Activated CD4-positive, alpha-beta memory T cell treated with anti-CD3 and anti-CD28 coated beads, Interleukin-2, amount 10 ng/mL, durations not matched to agents 7 days and 5 days (primary cell): ENCODE results near the gene CHD5. TPM values are rescaled to one million over a fixed set of nuclear protein-coding genes. Genes with fewer than 3 reads are reported as not detected.
"Not testable (repeated sequence)": the region's sequence is repeated elsewhere in the genome, so short reads cannot be mapped to it uniquely, and the experiment has no call there.

Experiments
- CTCF ChIA-PET: fragments of 350-600 bp; sonication (Branson Sonifier 250); formaldehyde crosslinking; loops from one replicate; lab custom pipeline; 2021; ENCODE audit warnings: antibody characterized with exemption, inconsistent platforms; lab: Charles Lee
- POLR2A ChIA-PET: fragments of 350-600 bp; sonication (Branson Sonifier 250); formaldehyde crosslinking; loops from one replicate; lab custom pipeline; 2021; ENCODE audit warnings: antibody characterized with exemption; lab: Charles Lee
- DNase-seq: peaks from one replicate; pipeline ENCODE4 v3.0.0-alpha.2; 2020
- H3K27ac Mint-ChIP-seq: one replicate; pipeline ENCODE4 v1.8.0; 2021; ENCODE audit warnings: mild to moderate bottlenecking, mixed read lengths
- H3K27me3 Mint-ChIP-seq: one replicate; pipeline ENCODE4 v1.8.0; 2021; ENCODE audit warnings: mixed read lengths
- H3K36me3 Mint-ChIP-seq: one replicate; pipeline ENCODE4 v1.8.0; 2021; ENCODE audit warnings: low read depth, mixed read lengths
- H3K4me1 Mint-ChIP-seq: one replicate; pipeline ENCODE4 v1.8.0; 2021; ENCODE audit warnings: mixed read lengths
- H3K4me3 Mint-ChIP-seq: one replicate; pipeline ENCODE4 v1.8.0; 2021; ENCODE audit warnings: mild to moderate bottlenecking, mixed read lengths
- H3K9me3 Mint-ChIP-seq: one replicate; pipeline ENCODE4 v1.8.0; 2021; ENCODE audit warnings: mixed read lengths
- total RNA-seq, 2 experiments: library from RNA; stranded (reverse); gene quantifications; one replicate each; pipeline ENCODE4 v1.2.3, GENCODE V29; 2021

The CHD5 gene
- total RNA-seq: under 1 TPM; 0.10 to 0.18 TPM

DNA sequence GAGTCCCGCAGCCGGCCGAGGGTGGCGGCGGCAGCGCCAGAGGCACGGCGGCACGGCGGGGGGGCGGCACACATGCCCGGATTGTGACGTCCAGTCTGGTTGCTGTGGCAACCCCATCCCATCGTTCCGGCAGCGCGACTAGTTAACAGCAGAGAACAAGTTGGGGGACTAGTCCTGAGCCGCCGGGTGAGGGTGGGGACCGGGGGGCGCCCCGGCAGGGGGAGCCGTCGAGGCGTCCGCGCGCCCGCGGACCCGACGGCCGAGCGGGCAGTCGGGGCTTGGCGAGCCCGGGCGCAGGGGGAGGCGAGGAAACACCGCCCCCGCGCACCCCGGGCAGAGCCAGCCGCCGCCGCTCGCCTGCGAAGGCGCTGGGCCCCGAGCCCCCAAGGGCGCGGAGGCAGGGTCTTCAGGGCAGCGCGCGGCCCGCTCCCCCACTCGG, at the start of gene CHD5:
CHD5 (minus strand) TSS at position 54 of the 439 bp plus-strand sequence. CDS start 298 bp downstream, outside the sequence.
- ChIA-PET CTCF (no interaction called here), POLR2A (no interaction called here)
- Mint-ChIP-seq H3K27ac (no peak within 1 kb of the TSS), H3K4me3 (no peak within 1 kb of the TSS), H3K4me1 (peaks cover 26% of the 10 kb centered on the region), H3K9me3 (no peaks in the 10 kb centered on the region), H3K27me3 (peaks cover 50% of the 10 kb centered on the region), H3K36me3 (peaks cover 8% of the 10 kb centered on the region)
- DNase-seq: no peak

DNA sequence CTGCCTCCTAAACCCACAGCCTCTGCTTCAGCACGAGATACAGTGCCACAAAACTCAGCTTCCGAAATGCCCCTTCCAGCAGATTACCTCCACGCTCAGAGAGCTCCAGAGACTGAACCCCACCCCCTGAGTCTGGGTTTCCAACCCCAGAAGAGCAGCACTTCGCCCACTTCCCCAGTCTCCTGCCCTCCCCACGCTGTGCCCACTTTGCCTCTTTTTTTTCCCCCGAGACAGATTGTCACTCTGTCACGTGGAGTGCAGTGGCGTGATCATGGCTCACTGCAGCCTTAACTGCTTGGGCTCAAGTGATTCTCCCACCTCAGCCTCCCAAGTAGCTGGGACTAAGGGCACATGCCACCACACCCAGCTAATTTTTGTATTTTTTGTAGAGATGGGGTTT, 45.5 kb upstream of the CHD5 start:
- H3K36me3 Mint-ChIP-seq: peaks cover 58% of the 10 kb centered on the region
- ChIA-PET POLR2A (interaction anchor here (1.0 to 3.0 kb wide), 4 partner anchors 10 to 27 kb away, joined by 3 to 13 read pairs (median 3); partner anchors contain the start of gene ICMT), CTCF (no interaction called here)

DNA sequence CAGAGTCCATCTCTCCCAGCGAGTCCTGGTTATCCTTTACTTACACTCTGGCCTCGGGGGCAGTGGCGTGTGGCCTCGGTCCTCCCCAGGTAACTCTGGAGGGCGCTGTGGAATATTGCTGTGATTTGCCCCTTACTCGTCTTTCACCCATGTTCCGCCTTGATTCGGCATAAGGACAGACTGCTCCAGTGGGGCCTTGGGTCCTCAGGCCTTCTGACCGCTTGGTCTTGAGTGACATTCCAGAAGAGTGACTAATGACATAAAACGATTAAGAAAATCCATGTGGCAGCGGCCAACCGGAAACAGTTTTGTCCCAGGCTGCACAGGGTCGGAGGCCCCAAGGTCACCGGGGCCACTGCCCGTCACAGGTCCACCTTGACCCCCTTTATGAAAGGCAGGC, 44.6 kb upstream of the CHD5 start:
- peaks cover 17% of the 10 kb centered on the region for H3K4me1 Mint-ChIP-seq
- DNase-seq: no peak
- POLR2A ChIA-PET: interaction anchor here (1.0 to 3.0 kb wide), 2 partner anchors 11 to 18 kb away, joined by 3 to 13 read pairs; partner anchors contain the start of gene ICMT
- H3K27me3 Mint-ChIP-seq: no peaks in the 10 kb centered on the region
- CTCF ChIA-PET: no interaction called here
- H3K27ac Mint-ChIP-seq: no peak overlapping the region
- no peaks in the 10 kb centered on the region for H3K9me3 Mint-ChIP-seq
- H3K36me3 Mint-ChIP-seq: peaks cover 58% of the 10 kb centered on the region
- no peak overlapping the region for H3K4me3 Mint-ChIP-seq

More for the DNA sequence above, 45.5 kb upstream of the CHD5 start:
- DNase-seq: no peak
- Mint-ChIP-seq H3K4me3 (no peak overlapping the region), H3K9me3 (no peaks in the 10 kb centered on the region), H3K27ac (no peak overlapping the region), H3K4me1 (peaks cover 17% of the 10 kb centered on the region), H3K27me3 (no peaks in the 10 kb centered on the region)

DNA sequence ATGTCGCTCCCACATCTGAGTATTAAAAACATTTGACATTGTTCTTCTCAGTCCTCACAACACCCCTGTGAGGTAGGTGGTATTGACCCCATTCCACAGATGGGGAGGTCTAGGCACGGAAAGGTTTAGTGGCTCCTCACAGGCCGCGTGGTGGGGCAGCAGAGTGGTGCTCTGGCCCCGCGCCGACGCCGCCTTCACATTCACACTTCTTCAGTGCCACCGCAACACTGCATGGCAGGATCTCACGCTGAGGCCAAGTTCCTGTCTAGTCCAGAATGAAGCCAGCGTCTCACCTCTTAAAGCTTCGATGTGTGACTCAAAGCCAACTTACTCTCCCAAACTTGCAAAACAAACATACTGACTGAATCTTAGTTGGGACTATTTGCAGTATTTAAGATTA, 43.5 kb upstream of the CHD5 start:
- Mint-ChIP-seq H3K4me3 (no peak overlapping the region), H3K4me1 (peaks cover 17% of the 10 kb centered on the region), H3K9me3 (no peaks in the 10 kb centered on the region), H3K27ac (no peak overlapping the region), H3K36me3 (peaks cover 57% of the 10 kb centered on the region), H3K27me3 (no peaks in the 10 kb centered on the region)
- no peak for DNase-seq
- ChIA-PET CTCF (no interaction called here), POLR2A (interaction anchor here (1.0 to 3.0 kb wide), 2 partner anchors 12 to 17 kb away, joined by 3 to 13 read pairs; partner anchors contain the start of gene ICMT)

DNA sequence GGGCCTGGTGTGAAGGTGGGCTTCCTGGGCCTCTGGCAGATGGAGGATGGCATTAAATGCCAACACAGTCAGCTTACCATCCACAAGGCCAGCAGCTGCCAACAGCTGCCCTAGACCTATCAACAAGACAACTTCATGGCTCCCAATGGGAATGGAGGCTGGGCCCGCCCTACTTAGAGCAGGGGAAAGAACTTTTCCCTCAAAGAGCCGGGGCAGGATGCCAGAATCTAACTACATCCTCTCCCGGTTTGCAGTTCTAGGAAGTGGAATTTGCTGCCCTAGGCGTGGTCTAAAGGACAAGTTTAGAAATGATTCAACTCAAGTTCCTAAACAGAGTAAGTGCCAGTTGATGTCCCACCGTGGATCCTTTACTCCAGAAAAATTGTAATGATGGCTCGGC, 42.5 kb upstream of the CHD5 start:
- Mint-ChIP-seq H3K27me3 (no peaks in the 10 kb centered on the region), H3K36me3 (peaks cover 57% of the 10 kb centered on the region), H3K4me3 (no peak overlapping the region), H3K9me3 (no peaks in the 10 kb centered on the region), H3K27ac (no peak overlapping the region), H3K4me1 (peaks cover 17% of the 10 kb centered on the region)
- no peak for DNase-seq
- CTCF ChIA-PET: no interaction called here
- POLR2A ChIA-PET: no interaction called here

DNA sequence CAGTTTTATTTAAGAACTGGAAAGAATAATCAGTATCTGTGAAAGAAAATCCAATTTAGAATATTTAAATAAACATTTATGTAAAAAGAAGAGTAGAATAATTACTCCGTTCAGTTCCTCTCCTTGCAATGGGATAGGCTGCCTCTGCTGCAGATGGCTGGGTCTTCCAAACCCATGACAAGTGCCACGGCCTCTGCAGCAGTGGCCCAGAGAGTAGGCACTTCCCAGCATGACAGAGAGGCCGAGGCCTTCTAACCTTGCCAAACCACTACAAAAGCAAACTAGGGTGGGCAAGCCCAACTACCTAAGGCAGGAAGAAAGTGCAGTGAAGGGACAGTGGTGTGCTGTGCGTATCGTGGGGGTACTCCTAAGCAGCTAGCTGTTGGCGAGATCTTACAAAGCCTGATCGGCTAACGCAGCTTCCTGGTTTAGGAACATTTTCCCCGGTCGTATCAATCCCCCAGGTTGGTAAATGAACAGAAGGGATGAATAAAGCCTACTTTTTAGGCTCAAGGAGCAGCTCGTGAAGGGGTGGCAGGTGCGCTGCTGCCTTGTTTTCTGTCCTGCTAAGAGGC, 41.2 kb upstream of the CHD5 start:
- CTCF ChIA-PET: no interaction called here
- H3K4me3 Mint-ChIP-seq: no peak overlapping the region
- no peak for DNase-seq
- no peaks in the 10 kb centered on the region for H3K9me3 Mint-ChIP-seq
- H3K36me3 Mint-ChIP-seq: peaks cover 46% of the 10 kb centered on the region
- H3K27me3 Mint-ChIP-seq: no peaks in the 10 kb centered on the region
- H3K4me1 Mint-ChIP-seq: peaks cover 12% of the 10 kb centered on the region
- POLR2A ChIA-PET: interaction anchor here (1.3 kb wide), 1 partner anchor 14 kb away, joined by 3 read pairs; the partner anchor contains the start of gene ICMT
- no peak overlapping the region for H3K27ac Mint-ChIP-seq

DNA sequence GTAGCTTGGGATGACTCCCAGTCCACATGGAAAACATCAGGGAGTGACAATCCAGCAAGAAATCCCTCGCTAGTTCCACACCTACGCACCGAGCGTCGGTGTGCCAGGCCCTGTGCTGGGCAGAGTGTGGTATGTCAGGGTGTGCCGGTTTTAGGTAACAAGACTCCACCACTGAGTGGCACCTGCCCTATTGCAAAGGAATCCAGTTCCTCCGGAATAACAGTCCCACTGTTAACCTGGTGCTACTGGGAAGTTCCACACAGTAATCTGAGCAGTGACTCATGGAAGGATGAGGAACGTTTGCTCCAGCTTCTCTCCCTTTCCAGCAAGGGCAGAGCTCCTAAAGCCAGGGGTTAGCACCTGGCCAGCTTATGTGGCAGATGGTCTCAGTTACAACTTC, 40.1 kb upstream of the CHD5 start:
- peaks cover 36% of the 10 kb centered on the region for H3K36me3 Mint-ChIP-seq
- no peak overlapping the region for H3K27ac Mint-ChIP-seq
- POLR2A ChIA-PET: interaction anchor here (0.9 kb wide), 2 partner anchors 14 to 15 kb away, joined by 3 read pairs; no protein-coding TSS in a partner anchor
- no peaks in the 10 kb centered on the region for H3K27me3 Mint-ChIP-seq
- H3K9me3 Mint-ChIP-seq: no peaks in the 10 kb centered on the region
- H3K4me1 Mint-ChIP-seq: peaks cover 11% of the 10 kb centered on the region
- no peak for DNase-seq
- H3K4me3 Mint-ChIP-seq: no peak overlapping the region
- CTCF ChIA-PET: no interaction called here

DNA sequence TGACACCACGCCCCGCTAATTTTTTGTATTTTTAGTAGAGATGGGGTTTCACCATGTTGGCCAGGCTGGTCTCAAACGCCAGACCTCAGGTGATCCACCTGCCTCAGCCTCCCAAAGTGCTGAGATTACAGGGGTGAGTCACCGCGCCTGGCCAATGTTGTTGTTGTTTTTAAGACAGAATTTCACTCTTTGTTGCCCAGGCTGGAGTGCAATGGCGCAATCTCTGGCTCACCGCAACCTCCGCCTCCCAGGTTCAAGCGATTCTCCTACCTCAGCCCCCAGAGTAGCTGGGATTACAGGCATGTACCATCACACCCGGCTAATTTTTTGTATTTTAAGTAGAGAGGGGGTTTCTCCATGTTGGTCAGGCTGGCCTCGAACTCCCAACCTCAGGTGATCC, 39.5 kb upstream of the CHD5 start:
- H3K9me3 Mint-ChIP-seq, H3K27ac Mint-ChIP-seq, DNase-seq, CTCF ChIA-PET, H3K27me3 Mint-ChIP-seq, H3K4me3 Mint-ChIP-seq: not testable (repeated sequence)
- Mint-ChIP-seq H3K36me3 (peaks cover 30% of the 10 kb centered on the region), H3K4me1 (peaks cover 11% of the 10 kb centered on the region)
- POLR2A ChIA-PET: interaction anchor here (0.9 kb wide), 2 partner anchors 13 to 15 kb away, joined by 3 read pairs; no protein-coding TSS in a partner anchor

DNA sequence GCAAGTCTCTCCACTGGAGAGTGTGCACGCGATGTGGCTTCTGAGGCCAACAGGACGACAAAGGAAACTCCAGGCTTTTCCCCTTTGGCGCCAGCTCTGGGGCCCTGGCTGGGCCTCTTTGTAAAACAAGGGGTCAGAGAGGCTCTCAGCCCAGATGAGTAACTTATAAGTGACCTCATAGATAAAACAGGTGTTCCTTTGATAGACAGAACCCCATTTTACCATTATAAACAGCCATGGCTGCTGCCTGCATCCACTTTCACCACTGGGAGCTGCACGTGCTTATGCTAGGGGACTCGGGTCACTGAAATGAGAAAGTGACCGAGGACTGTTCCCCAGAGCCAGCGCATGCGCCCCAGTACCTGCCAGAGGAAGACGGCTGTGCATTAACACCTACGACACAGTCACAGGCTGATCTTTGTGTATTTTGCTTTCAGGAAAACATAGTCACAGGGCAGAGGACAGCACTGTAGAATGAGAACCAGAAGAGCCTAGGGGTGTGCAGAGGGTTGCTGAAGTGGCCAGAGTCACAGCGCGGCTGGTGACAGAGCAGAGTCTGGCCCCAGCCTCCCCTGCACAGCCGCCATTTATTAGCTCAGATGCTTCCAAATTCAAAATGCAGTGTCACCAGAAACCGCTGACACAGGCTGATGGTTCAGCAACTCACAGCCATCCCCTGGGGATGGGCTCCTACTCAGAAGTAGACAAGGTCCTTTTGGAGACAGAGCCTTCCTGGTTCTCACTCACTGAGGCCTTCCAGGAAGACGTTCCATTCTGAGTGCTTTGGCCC, 38.4 kb upstream of the CHD5 start:
- DNase-seq: no peak
- Mint-ChIP-seq H3K36me3 (peaks cover 19% of the 10 kb centered on the region), H3K4me1 (peaks cover 7% of the 10 kb centered on the region), H3K27me3 (no peaks in the 10 kb centered on the region), H3K27ac (no peak overlapping the region), H3K4me3 (no peak overlapping the region), H3K9me3 (no peaks in the 10 kb centered on the region)
- POLR2A ChIA-PET: interaction anchor here (1.0 to 1.1 kb wide), 2 partner anchors 16 to 1543 kb away, joined by 3 read pairs; no protein-coding TSS in a partner anchor
- CTCF ChIA-PET: interaction anchor here (0.9 kb wide), 1 partner anchor 10 kb away, joined by 3 read pairs; no protein-coding TSS in a partner anchor

DNA sequence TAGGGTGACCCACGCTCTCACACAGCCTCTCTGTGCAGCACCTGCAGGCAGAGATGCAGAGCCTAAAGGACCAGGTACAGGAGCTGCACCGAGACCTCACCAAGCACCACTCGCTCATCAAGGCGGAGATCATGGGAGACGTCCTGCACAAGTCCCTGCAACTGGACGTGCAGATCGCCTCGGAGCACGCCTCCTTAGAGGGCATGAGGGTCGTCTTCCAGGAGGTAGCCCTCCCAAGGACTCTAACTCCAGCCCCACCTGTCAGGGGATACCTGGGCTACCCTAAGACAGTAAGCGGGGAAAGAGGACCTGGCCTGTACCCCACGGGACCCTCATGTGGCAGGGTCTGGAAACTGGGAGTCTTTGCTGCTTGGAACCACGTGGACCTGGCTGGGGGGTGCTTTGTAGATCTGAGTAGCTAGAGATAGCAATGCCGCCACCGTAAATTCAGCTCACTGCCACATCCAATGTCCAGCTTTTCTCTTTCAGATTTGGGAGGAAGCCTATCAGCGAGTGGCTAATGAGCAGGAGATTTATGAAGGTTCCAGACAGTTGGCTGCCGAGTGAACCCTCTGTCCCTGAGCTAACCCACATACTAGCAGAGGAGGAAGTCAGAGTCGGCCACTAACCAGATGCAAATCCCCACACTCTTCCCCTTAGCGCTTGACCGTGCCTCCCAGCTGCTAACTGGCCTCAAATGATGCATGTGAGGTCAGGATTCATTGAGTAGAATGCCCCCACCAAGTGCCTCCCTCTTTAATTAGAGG, 32.3 kb upstream of the CHD5 start:
- Mint-ChIP-seq H3K27me3 (peaks cover 3% of the 10 kb centered on the region), H3K27ac (no peak overlapping the region), H3K4me3 (no peak overlapping the region), H3K36me3 (no peaks in the 10 kb centered on the region), H3K9me3 (no peaks in the 10 kb centered on the region), H3K4me1 (peaks cover 12% of the 10 kb centered on the region)
- ChIA-PET POLR2A (interaction anchor here (0.7 kb wide), 1 partner anchor 25 kb away, joined by 3 read pairs; no protein-coding TSS in a partner anchor), CTCF (interaction anchor here (0.8 to 1.0 kb wide), 2 partner anchors 8 to 28 kb away, joined by 3 read pairs; no protein-coding TSS in a partner anchor)
- DNase-seq: no peak

DNA sequence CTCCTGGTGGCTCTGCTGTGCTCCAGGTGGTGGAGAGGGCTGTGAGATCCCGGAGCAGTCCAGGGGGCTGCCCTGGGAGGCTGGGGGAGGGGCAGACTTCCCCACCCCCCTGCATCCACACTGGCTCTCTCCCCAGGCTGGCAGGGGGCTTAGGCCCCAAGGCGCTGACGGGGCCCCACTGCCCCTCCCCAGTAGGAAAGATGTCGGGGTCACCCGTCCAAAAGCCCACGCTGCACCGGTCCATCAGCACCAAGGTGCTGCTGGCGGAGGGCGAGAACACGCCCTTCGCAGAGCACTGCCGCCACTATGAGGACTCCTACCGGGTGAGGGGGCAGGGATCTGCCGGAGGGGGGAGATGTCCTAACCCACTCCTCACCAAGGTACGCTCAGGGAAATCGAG, 31.6 kb upstream of the CHD5 start:
- POLR2A ChIA-PET: no interaction called here
- Mint-ChIP-seq H3K27ac (no peak overlapping the region), H3K4me3 (no peak overlapping the region), H3K27me3 (peaks cover 6% of the 10 kb centered on the region), H3K4me1 (peaks cover 15% of the 10 kb centered on the region), H3K36me3 (no peaks in the 10 kb centered on the region), H3K9me3 (no peaks in the 10 kb centered on the region)
- CTCF ChIA-PET: no interaction called here
- no peak for DNase-seq

DNA sequence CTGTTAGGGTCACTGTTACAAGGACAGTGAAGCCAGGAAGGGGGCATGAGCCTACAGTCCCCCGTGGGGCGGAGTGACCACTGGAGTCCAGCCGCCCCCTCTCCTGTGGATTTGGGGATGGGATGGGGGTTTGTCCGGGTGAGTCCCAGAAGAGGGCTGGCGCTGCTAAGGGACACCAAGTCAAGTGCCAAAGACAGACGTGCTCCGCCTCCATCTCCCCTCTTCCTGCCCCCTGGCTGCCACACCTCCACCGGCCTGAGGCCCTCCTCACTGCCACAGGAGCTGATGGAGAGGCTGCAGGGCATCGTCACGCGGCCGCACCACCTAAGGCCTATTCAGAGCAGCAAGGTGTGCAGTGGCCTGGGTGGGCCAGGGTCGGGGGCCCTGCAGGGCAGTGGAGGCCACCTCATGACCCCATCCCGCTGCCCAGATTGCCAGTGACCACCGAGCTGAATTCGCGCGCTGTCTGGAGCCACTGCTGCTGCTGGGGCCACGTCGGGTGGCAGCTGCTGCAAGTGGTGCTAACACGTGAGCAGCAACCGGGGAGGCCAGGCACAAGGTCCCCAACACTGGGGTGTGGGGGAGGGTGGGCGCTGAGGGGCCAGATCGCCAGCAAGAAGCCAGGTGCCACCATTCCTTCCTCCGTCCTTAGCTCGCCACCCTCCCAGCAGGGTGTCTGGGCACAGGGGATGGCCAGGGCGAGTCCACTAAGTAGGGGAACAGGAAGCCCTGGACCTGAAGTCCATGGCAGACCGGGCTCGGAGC, 30.7 kb upstream of the CHD5 start:
- CTCF ChIA-PET: interaction anchor here (0.9 kb wide), 1 partner anchor 32 kb away, joined by 3 read pairs; no protein-coding TSS in a partner anchor
- DNase-seq: no peak
- no peak overlapping the region for H3K27ac Mint-ChIP-seq
- H3K4me1 Mint-ChIP-seq: peaks cover 17% of the 10 kb centered on the region
- no peaks in the 10 kb centered on the region for H3K36me3 Mint-ChIP-seq
- peaks cover 9% of the 10 kb centered on the region for H3K27me3 Mint-ChIP-seq
- POLR2A ChIA-PET: interaction anchor here (1.0 kb wide), 1 partner anchor 25 kb away, joined by 3 read pairs; the partner anchor contains the start of gene ICMT
- H3K4me3 Mint-ChIP-seq: no peak overlapping the region
- no peaks in the 10 kb centered on the region for H3K9me3 Mint-ChIP-seq
